Panc1 (cell line): Measurements from ENCODE around the gene CDSN.

ENCODE experiments used
- CTCF ChIP-seq: fragments of 450-650 bp; IDR thresholded peaks from 2 replicates; pipeline ENCODE4 v1.5.1; 2017; ENCODE audit warnings: mild to moderate bottlenecking
- POLR2AphosphoS5 ChIP-seq: IDR thresholded peaks from 2 replicates; pipeline ENCODE4 v1.6.1; 2012; ENCODE audit warnings: mild to moderate bottlenecking, low read depth, low read length, moderate library complexity
- SIN3A ChIP-seq: IDR thresholded peaks from 2 replicates; pipeline ENCODE4 v1.6.1; 2012; ENCODE audit warnings: low read depth, mild to moderate bottlenecking, low read length, moderate library complexity, borderline replicate concordance; ENCODE audit not compliant: insufficient read depth

GRCh38 chr6:31114541-31114878 lies 5.7 kb downstream of the CDSN start, which contains the start of gene PSORS1C1:
- TF ChIP-seq CTCF (no peak), SIN3A (no peak), POLR2AphosphoS5 (no peak; the same call in 1 of the 2 replicates)
